SK-N-SH (cell line): ENCODE data around the gene MAN1B1.

ENCODE experiments used
- CTCF ChIP-seq: fragments of 200-600 bp; sonication (generic); IDR thresholded peaks from 2 replicates; pipeline ENCODE4 v1.6.1; 2017; ENCODE audit warnings: antibody characterized with exemption, mild to moderate bottlenecking, moderate library complexity
- EP300 ChIP-seq, 2 experiments: IDR thresholded peaks; 2 replicates each; pipeline versions ENCODE4 v1.4.0 to v1.6.1; 2012; ENCODE audit warnings: borderline replicate concordance in 1 of 2, low read depth in 1 of 2, low read length in 1 of 2
- EZH2phosphoT487 ChIP-seq: fragments of 200-600 bp; sonication (generic); IDR thresholded peaks from 2 replicates; pipeline ENCODE4 v1.6.1; 2017; ENCODE audit warnings: low read depth, mixed run types, mild to moderate bottlenecking, antibody characterized with exemption, moderate library complexity, borderline replicate concordance
- FOXJ3 ChIP-seq: sonication (generic); formaldehyde crosslinking; IDR thresholded peaks from 2 replicates; pipeline ENCODE4 v1.5.1; 2020; ENCODE audit warnings: mild to moderate bottlenecking, missing genetic modification reagents
- FOXM1 ChIP-seq: IDR thresholded peaks from 2 replicates; pipeline ENCODE4 v1.4.0; 2012; ENCODE audit warnings: low read depth, mild to moderate bottlenecking
- MAX ChIP-seq: IDR thresholded peaks from 2 replicates; pipeline ENCODE4 v1.4.0; 2012; ENCODE audit warnings: low read depth
- RAD21 ChIP-seq: IDR thresholded peaks from 2 replicates; pipeline ENCODE4 v1.6.1; 2012; ENCODE audit warnings: mild to moderate bottlenecking, low read length
- REST ChIP-seq: IDR thresholded peaks from 2 replicates; pipeline ENCODE4 v1.6.1; 2012; ENCODE audit warnings: mild to moderate bottlenecking, low read depth, low read length, moderate library complexity
- TAF1 ChIP-seq: IDR thresholded peaks from 2 replicates; pipeline ENCODE4 v1.6.1; 2012; ENCODE audit warnings: low read depth, mild to moderate bottlenecking, low read length, moderate library complexity, borderline replicate concordance
- USF2 ChIP-seq: fragments of 150-350 bp; IDR thresholded peaks from 2 replicates; pipeline ENCODE4 v1.6.1; 2017; ENCODE audit warnings: antibody characterized with exemption, low read length, low read depth, borderline replicate concordance
- YY1 ChIP-seq: IDR thresholded peaks from 2 replicates; pipeline ENCODE4 v1.4.0; 2012; ENCODE audit warnings: low read depth, mild to moderate bottlenecking
- ZBTB33 ChIP-seq: IDR thresholded peaks from 2 replicates; pipeline ENCODE4 v1.4.0; 2012; ENCODE audit warnings: low read depth, borderline replicate concordance

- no peak for TF ChIP-seq REST
- no peak for TF ChIP-seq USF2
- no peak for TF ChIP-seq CTCF
- TF ChIP-seq ZBTB33 = no peak
- TF ChIP-seq MAX = no peak
- TF ChIP-seq YY1 = no peak
- TF ChIP-seq FOXJ3 = no peak
- TF ChIP-seq RAD21 = no peak
- no peak for TF ChIP-seq TAF1
- TF ChIP-seq FOXM1 = no peak
- no peak for TF ChIP-seq EP300 (IDR thresholded peaks at IDR 0.05; ENCODE audit: borderline replicate concordance in 1 of 2, low read depth in 1 of 2, low read length in 1 of 2)
- no peak for TF ChIP-seq EZH2phosphoT487
Measured at GRCh38 chr9:137157618-137158415, 71.0 kb downstream of the MAN1B1 start.
